Hepatocyte (in vitro differentiated cells): ENCODE data around the gene SEPSECS.

ENCODE experiments used
- EZH2 ChIP-seq: fragments of 200-600 bp; sonication (generic); IDR thresholded peaks from 2 replicates; pipeline ENCODE4 v1.6.1; 2016; ENCODE audit warnings: antibody characterized with exemption, mild to moderate bottlenecking, borderline replicate concordance
- EZH2phosphoT487 ChIP-seq: fragments of 200-600 bp; sonication (generic); IDR thresholded peaks from one replicate; pipeline ENCODE4 v1.6.1; 2018; ENCODE audit warnings: antibody characterized with exemption, mild to moderate bottlenecking, low read depth, moderate library complexity; ENCODE audit not compliant: unreplicated experiment, severe bottlenecking
- TF ChIP-seq, protein P1 (sequence below): fragments of 200-600 bp; sonication (generic); IDR thresholded peaks from 2 replicates; pipeline ENCODE4 v1.5.1; 2016; ENCODE audit warnings: antibody characterized with exemption, mild to moderate bottlenecking; ENCODE audit not compliant: poor library complexity

DNA sequence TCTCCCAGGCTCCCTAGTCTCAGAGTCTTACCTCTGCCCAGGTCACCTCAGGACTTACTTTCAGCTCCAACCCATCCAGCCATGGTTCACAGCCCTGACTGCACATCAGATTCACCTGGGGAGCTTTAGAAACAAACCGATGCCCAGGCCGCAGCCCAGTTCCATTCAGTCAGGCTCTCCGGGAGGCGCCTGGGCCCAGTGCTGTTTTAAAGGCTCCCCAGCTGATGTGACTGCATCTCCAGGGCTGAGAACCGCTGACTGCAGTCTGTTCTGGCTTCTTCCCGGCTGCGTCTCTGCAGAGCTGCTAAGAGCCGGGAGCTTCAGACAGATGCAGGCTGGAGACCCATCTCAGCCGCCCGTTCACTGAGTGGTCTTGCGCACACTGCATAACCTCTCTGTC lies 85.1 kb downstream of the SEPSECS start:
- TF ChIP-seq EZH2phosphoT487: no peak
- no peak for TF ChIP-seq EZH2
- TF ChIP-seq, protein P1, sequence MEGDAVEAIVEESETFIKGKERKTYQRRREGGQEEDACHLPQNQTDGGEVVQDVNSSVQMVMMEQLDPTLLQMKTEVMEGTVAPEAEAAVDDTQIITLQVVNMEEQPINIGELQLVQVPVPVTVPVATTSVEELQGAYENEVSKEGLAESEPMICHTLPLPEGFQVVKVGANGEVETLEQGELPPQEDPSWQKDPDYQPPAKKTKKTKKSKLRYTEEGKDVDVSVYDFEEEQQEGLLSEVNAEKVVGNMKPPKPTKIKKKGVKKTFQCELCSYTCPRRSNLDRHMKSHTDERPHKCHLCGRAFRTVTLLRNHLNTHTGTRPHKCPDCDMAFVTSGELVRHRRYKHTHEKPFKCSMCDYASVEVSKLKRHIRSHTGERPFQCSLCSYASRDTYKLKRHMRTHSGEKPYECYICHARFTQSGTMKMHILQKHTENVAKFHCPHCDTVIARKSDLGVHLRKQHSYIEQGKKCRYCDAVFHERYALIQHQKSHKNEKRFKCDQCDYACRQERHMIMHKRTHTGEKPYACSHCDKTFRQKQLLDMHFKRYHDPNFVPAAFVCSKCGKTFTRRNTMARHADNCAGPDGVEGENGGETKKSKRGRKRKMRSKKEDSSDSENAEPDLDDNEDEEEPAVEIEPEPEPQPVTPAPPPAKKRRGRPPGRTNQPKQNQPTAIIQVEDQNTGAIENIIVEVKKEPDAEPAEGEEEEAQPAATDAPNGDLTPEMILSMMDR: no peak
